Pulmonary artery endothelial cell (primary cell): ENCODE results near the gene DHFR2. TPM values are rescaled to one million over a fixed set of nuclear protein-coding genes. Genes with fewer than 3 reads are reported as not detected.

Experiments used
- total RNA-seq: library from RNA; depleted of rRNA; stranded (reverse); fragments of >200 nt; gene quantifications from 2 replicates; pipeline ENCODE4 v1.2.3, GENCODE V29; 2014

Gene DHFR2
- total RNA-seq, 1 donor from 2014 or later, result 3.0 TPM

Other genes starting within 250 kb of the DHFR2 start
- 10.6 and 11.2 TPM in 2 replicates for gene PROS1, start 89.0 kb downstream of the DHFR2 start, total RNA-seq
- gene ARL13B, start 82.8 kb downstream of the DHFR2 start, total RNA-seq, result 8.8 and 13.7 TPM in 2 replicates
- not detected in 2 replicates for gene STX19, start 34.3 kb downstream of the DHFR2 start, total RNA-seq
- 13.7 and 15.6 TPM in 2 replicates for gene NSUN3, start 145 bp upstream of the DHFR2 start, total RNA-seq